Measurements from ENCODE around the gene MYO10.
A peak's percentile ranks its signal among the peaks of the same experiment; 100 is the strongest.

MYO10 gene

DNA sequence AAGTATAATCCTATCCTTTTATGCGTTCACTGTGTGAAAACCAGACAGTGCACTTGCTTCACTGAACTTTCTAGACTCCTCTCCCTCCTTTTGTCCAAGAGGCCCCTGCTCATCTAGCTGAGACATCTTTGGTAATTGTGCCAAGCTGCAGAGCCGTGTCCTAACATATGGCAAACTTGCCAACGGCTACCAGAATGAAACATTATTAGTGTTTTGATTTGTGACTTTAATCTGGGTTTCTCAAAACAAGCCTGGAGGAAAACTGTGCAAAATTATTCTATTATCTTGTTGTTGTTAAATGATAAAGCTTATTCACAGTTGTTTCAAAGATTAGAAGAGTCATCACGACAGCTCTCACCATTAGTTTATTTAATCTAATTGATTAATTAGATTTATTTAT lies 240.3 kb downstream of the MYO10 start:
- no peak for DNase-seq

GRCh38 chr5:16693879-16694278 lies 242.2 kb downstream of the MYO10 start:
- no peak for DNase-seq

GRCh38 chr5:16691731-16692130 lies 244.4 kb downstream of the MYO10 start:
- DNase-seq, result no peak

DNA sequence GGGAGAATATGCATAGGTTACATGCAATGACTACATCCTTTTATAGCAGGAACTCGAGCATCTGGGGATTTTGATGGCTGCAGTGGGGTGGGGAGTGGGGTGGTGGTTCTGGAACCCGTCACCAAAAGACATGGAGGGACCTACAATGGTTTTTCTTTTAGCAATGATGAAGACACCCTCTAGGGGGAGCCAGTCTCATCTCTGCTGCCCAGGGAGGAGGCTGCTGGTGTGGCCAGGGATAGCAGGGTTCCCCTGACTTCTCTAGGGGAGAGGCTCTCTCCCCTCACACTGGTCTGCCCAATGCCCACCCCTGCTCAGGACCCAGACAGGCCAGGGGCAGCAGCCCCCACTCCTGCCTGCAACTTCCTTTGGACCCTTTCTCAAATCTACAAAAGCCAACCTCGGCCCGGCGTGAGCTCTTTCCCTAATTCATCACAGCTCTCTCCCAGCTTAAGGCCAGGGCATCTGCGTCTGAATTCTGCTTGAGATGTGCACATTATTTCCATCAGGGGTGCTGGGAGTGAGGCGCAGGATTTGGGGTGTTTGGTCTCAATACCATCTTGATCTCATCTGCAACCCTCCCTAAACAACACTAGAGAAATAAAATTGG lies 245.7 kb downstream of the MYO10 start:
- peak; percentile 86 for DNase-seq

- no peak for DNase-seq
Measured at GRCh38 chr5:16687898-16688297, 248.2 kb downstream of the MYO10 start.

DNA sequence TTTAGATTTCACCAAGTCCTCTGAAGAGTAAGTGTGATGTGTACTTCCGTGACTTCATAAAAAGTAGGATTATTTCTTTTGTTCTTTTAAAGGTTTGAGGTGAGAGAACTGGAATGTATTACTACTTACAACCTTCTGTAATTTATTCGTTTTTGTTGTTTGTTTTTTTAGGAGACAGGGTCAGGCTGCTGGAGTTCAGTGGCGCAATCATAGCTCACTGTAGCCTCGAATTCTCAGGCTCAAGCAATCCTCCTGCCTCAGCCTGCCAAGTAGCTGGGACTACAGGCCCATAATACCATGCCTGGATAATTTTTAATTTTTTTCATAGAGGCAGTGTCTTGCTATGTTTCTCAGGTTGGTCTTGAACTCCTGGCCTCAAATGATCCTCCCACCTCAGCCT lies 251.0 kb downstream of the MYO10 start:
- DNase-seq, result no peak

- no peak for DNase-seq
Measured at GRCh38 chr5:16681876-16682275, 254.2 kb downstream of the MYO10 start.

GRCh38 chr5:16679863-16680262 lies 256.2 kb downstream of the MYO10 start:
- DNase-seq, result peak; percentile 55

DNA sequence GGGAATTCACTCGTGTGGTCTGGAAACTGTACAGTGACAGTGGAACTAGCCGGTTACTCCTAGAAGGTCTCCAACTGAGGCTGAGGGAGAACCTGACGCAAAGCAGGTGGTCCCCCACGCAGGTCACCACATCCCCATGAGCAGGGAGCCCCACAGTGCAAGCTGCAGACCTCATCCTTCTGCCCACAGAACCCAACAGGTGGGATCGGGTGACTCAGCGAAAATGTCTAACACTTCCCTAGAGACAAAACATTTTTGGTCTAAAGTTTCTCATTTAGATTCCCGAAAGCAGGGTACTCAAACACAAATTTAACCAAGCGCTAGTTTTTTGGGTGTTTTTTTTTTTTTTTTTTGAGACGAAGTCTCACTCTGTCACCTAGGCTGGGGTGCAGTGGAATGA lies 256.9 kb downstream of the MYO10 start:
- no peak for DNase-seq

DNA sequence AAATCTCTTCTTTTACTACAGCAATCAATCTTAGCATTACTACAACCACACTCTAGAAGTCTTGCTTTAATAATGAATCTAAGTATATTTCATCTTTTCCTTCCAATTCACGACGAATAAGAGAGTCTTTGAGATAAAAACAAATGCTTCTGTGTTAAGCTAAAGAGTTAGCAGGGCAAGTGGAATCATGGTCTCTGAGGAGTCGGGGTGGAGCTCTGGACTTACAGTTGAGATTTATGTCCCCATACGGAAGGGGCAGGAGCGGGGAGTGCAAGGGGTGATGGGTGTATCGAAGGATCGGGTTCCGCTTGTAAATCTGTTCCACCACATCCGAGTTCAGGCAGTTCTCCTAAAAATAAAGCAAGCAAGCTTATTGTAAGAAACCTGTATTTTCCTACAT lies 260.3 kb downstream of the MYO10 start:
- DNase-seq, result no peak

DNA sequence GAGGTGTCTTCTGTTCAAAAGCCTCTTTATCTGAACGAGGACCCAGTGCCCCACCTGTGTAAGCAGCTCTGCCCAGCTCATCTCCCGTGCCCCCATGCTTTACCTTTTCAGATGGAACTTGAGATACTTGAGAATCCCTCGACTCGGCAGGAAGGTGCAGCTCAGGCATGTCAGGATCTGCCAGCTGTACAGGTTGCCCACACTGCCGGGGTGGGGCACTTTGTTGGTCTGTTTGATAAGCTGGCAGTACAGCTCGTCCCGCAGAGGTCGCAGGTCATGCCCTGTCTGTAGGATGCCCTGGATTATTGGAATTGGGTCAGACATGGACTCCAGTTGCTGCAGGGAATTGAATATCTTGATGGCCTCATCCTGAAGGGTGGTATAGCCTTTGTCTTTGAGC lies 261.3 kb downstream of the MYO10 start:
- DNase-seq, result no peak

DNA sequence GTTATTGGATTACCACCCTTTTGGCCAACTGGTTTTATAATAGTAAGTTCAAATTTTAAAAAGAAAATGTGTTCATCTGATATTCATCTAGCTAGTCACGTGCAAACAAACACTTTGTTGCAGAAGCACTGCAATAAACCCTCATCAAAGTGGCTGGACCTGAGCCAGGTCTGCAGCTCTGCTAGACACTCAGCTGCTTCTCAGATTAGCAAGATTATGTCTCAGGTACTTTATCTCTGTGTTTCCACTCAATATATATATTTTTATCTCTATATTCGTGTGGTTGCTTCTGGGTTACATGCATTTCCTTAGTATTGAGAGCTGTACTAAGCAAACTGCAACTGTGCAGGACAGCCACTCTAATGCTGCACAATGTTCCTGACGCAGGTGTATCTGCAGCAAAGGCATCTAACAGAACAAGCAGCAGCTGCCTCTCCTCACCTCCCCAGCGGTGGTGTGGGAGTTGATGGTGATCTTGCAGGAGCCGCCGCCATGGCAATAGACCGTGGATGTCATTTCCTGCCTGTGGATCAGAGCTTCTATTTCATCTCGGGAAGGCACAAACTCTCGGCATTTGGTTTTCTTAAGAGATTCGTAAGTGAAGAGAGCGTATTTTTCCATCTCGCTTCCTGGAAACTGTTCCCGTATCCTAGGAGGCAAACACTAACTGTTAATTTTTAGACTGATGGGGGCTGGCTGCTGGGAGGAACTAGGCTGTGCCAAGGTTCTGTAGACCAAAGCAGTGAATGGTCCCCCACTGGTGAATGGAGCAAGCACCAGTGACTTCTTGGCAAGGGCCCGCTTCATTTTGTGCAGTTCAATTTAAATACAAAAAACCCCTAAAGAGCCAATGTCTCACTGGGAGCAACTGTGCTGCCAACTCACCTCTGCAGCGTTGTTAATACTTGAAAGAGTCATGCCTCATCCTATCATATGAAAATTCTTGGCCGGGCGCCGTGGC lies 262.6 kb downstream of the MYO10 start:
- DNase-seq, result no peak

DNA sequence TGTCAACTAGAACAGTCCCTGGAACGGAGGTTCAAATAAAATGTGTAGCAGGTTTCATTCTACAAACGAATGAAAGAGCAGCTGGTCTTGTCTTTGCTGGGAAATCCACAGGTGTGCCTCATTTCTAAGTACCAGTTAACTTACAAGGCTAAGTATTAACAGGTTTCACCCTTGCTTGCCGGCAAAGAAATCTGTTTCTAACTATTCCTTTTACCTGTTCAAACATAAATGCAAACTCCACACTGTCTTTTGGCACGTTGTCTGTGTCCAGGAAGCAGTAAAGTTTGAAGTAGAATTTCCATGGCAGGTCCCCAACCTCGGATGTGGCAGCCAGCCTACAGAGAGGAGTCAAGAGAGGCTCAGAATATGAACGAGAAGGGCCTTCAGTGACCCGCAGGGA lies 264.9 kb downstream of the MYO10 start:
- no peak for DNase-seq

GRCh38 chr5:16669776-16670175 lies 266.3 kb downstream of the MYO10 start:
- no peak for DNase-seq

DNA sequence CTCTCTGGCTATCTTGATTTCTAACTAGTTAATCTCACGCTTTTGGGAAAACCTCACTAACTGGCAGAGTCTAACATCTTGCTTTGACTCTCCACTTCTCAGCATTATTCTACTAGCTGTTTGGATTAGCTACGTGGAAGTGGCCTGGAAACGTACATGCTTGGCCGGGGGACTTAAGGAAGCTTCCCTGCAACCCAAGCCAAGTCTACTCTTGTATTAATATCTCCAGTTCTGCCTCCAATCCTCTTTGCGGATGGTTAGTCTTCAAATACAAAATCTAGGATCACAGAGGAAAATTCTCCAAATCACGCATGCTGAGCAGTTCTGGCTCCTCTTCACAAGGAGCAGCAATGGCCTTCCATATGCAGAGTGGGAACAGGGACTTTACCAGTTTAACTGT lies 267.5 kb downstream of the MYO10 start:
- no peak for DNase-seq

DNA sequence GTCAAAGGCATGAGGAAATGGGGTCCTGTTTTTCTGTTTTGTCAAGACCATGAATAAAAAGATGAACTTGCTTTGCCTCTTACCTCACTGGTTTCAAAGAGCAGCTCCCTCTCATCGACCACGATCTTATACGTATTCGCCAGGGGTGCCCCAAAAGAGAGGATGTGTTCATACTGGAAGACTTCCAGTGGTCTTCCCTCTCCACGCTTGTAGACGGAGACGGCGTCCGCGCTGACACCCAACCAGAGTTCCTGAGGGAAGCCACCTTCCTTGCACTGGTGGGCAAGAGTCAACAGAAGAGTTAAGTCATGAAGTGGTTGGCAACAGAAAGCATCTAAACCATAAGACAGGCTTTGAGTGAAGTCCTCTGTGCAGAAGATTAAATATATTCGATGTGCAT lies 267.9 kb downstream of the MYO10 start:
- DNase-seq, result no peak

DNA sequence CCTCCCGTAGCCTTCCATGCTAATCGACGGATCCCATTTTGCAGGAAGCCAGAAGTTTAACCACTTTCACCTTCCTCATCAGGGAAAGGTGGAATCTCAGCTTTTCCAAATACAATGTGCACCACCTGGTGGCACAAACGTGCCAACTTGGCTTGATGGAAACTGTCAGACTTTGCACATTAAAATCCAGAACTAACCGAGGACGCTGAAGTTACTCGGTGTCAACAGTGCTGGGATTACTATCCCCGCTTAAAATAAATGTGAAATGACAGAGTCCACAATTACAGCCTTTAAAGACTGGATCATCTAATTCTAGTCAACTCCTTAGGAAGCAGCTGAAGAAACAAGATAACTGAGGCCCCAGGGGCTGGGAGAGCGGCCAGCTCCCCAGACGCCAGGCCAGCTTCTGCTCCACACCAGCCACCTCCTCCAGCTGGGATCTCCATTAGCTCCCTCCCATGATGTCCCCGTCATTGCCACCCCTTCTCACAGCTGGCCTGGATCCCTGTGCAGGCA lies 269.1 kb downstream of the MYO10 start:
- no peak for DNase-seq

GRCh38 chr5:16666130-16666882 lies 269.8 kb downstream of the MYO10 start:
- DNase-seq, result no peak

DNA sequence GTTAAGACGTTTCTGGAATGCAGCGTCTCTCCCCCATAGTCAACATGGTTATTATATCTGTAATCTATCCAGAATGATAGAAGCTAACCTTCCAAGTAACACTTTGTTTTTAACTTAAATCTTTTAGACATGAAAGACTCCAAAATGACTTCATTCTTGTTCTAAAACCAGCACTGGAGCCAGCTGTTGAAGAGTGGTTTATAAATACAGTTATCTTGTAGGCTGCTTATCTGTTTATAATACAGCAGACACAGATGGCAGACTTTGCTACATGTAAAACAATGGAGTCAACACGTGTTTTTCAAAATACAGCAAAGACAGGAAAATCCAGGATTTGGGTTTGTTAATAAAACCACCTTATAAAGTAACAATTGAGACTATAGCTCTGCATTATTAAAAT lies 270.5 kb downstream of the MYO10 start:
- no peak for DNase-seq

DNA sequence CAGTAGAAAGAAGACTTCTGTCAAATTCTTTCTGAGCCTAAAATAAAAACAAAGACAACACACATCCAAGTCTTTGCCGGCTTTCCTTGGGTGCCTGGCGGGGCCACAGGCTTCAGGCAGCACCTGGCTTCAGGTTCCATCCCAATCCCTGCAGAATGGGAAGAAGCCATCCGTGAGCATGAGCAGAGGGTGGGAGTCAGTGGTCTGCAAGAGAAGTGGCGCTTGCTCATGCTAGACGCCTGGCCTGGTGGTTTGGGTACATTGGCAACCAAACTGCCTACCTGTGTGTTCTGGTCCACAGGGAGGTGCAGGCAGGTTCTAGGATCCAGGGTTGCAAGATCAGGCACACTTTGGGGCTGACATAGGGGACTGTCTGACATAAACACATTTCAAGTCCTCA lies 271.7 kb downstream of the MYO10 start:
- no peak for DNase-seq

GRCh38 chr5:16663840-16664239 lies 272.2 kb downstream of the MYO10 start:
- no peak for DNase-seq

DNA sequence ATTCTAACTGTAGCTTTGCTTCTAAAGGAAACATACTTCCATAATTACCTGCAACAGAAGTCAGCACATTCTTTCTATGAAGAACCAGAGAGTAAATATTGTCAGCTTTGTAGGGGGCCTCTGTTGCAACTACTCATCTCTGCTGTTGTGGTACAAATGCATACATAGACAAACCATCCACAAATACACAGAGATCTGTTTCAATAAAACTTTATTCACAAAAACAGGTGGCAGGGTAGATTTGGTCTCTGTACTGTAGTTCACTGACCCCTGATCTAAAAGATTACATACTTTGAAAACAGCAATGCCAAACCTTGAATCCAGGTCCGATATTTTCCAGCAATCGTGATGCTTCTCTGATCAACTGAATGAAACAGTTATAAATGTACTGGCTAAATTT lies 274.4 kb downstream of the MYO10 start:
- DNase-seq, result no peak

DNA sequence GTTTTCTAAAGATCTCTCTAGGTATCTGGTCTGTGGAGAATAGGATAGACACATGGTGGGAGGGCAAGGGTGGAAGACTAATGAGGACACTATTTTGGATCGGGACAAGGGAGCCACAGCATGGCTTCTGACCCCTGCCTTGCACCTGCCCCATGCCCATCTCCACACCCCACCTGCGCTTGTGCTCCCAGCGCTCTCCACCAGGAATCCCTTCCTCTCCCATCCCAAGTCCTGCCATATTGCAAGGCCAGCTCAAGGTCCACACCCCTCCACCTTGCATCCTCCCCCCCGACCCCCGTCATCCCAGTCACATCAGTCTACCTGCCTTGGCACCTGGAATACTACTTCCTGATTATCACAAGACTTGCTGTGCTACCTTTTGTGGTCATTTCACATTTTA lies 275.1 kb downstream of the MYO10 start:
- DNase-seq, result no peak

- DNase-seq, result no peak
Measured at GRCh38 chr5:16659536-16659935, 276.6 kb downstream of the MYO10 start.

All from 8988T (cell line).